K562 (cell line): Measurements from ENCODE around the gene NKAIN4. TPM values are rescaled to one million over a fixed set of nuclear protein-coding genes. Genes with fewer than 3 reads are reported as not detected.
A peak's percentile ranks its signal among the peaks of the same experiment; 100 is the strongest.

ENCODE experiments used
- BDP1 ChIP-seq: IDR thresholded peaks from 3 replicates; pipeline ENCODE4 v1.6.1; 2011; ENCODE audit not compliant: insufficient read length, insufficient read depth
- CBFA2T2 ChIP-seq: fragments of 450-650 bp; conservative IDR thresholded peaks from 2 replicates; pipeline ENCODE4 v1.6.1; 2017; ENCODE audit warnings: mild to moderate bottlenecking
- CLOCK ChIP-seq: fragments of 250-450 bp; sonication (Bioruptor Pico); IDR thresholded peaks from 2 replicates; pipeline ENCODE4 v1.4.0; 2020; ENCODE audit warnings: mild to moderate bottlenecking, moderate library complexity, borderline replicate concordance
- CXXC5 ChIP-seq: fragments of 250-450 bp; sonication (Bioruptor Pico); IDR thresholded peaks from 2 replicates; pipeline ENCODE4 v1.8.0; 2022; ENCODE audit warnings: inconsistent platforms, mild to moderate bottlenecking, moderate library complexity
- JUN ChIP-seq, 2 experiments: sonication (generic) in 1 of 2; formaldehyde crosslinking in 1 of 2; IDR thresholded peaks; 2 replicates each; pipeline versions ENCODE4 v1.6.1 to v1.8.0; 2012 to 2022; ENCODE audit warnings: borderline replicate concordance in 2 of 2, mild to moderate bottlenecking in 2 of 2, improper control_type of control experiment in 1 of 2, low read depth in 1 of 2, low read length in 1 of 2, missing genetic modification reagents in 1 of 2
- MAZ ChIP-seq, 2 experiments: fragments of 450-650 bp in 1 of 2; sonication (generic) in 1 of 2; formaldehyde crosslinking; IDR thresholded peaks in 1 of 2; conservative IDR thresholded peaks in 1 of 2; 2 replicates each; pipeline versions ENCODE4 v1.4.0 to v1.5.0; 2020; ENCODE audit warnings: mild to moderate bottlenecking in 1 of 2, missing genetic modification reagents in 1 of 2
- MEF2A ChIP-seq: IDR thresholded peaks from 2 replicates; pipeline ENCODE4 v1.6.1; 2011; ENCODE audit warnings: low read depth, mild to moderate bottlenecking, low read length, moderate library complexity; ENCODE audit not compliant: control insufficient read depth
- PHF20 ChIP-seq: fragments of 450-650 bp; IDR thresholded peaks from 2 replicates; pipeline ENCODE4 v1.6.1; 2018; ENCODE audit not compliant: partially characterized antibody
- RAD51 ChIP-seq: fragments of 450-650 bp; IDR thresholded peaks from 2 replicates; pipeline ENCODE4 v1.7.1; 2016; ENCODE audit warnings: low read depth, mild to moderate bottlenecking, borderline replicate concordance
- RBM14 ChIP-seq: fragments of 200-400 bp; formaldehyde crosslinking; IDR thresholded peaks from 2 replicates; pipeline ENCODE4 v1.6.1; 2018; ENCODE audit warnings: low read depth, mild to moderate bottlenecking, low read length, moderate library complexity, borderline replicate concordance; ENCODE audit not compliant: insufficient read depth
- SIN3A ChIP-seq, 2 experiments: fragments of 150-350 bp in 1 of 2; IDR thresholded peaks; 2 replicates each; pipeline ENCODE4 v1.6.1; 2011 to 2016; ENCODE audit warnings: borderline replicate concordance in 2 of 2, low read depth in 2 of 2, low read length in 2 of 2, mild to moderate bottlenecking in 2 of 2, moderate library complexity in 2 of 2; ENCODE audit not compliant: control insufficient read depth in 1 of 2
- SIN3B ChIP-seq: fragments of 450-650 bp; IDR thresholded peaks from 2 replicates; pipeline ENCODE4 v1.6.1; 2017; ENCODE audit warnings: low read depth, mild to moderate bottlenecking, moderate library complexity
- SMAD3 ChIP-seq: fragments of 450-650 bp; formaldehyde crosslinking; conservative IDR thresholded peaks from 2 replicates; pipeline ENCODE4 v1.4.0; 2020; ENCODE audit warnings: mild to moderate bottlenecking
- SMAD4 ChIP-seq: fragments of 250-450 bp; sonication (Bioruptor Pico); conservative IDR thresholded peaks from 2 replicates; pipeline ENCODE4 v1.8.0; 2021; ENCODE audit warnings: inconsistent platforms, mild to moderate bottlenecking, moderate library complexity
- TARDBP ChIP-seq: fragments of 450-650 bp; IDR thresholded peaks from 2 replicates; pipeline ENCODE4 v1.6.1; 2016
- TFE3 ChIP-seq: fragments of 450-650 bp; formaldehyde crosslinking; IDR thresholded peaks from 2 replicates; pipeline ENCODE4 v1.4.0; 2020; ENCODE audit warnings: mild to moderate bottlenecking, mixed read lengths
- ZNF124 ChIP-seq: sonication (generic); formaldehyde crosslinking; IDR thresholded peaks from 2 replicates; pipeline ENCODE4 v1.8.1; 2022; ENCODE audit warnings: missing genetic modification reagents
- ZNF212 ChIP-seq: fragments of 450-650 bp; formaldehyde crosslinking; IDR thresholded peaks from 2 replicates; pipeline ENCODE4 v1.4.0; 2020; ENCODE audit warnings: mild to moderate bottlenecking
- ZNF41 ChIP-seq: fragments of 250-450 bp; sonication (Bioruptor Pico); conservative IDR thresholded peaks from 2 replicates; pipeline ENCODE4 v1.4.0; 2020; ENCODE audit warnings: mild to moderate bottlenecking
- ZNF639 ChIP-seq, 2 experiments: fragments of 200-800 bp in 1 of 2; sonication (Bioruptor generic) in 1 of 2; sonication (generic) in 1 of 2; formaldehyde crosslinking in 1 of 2; IDR thresholded peaks in 1 of 2; conservative IDR thresholded peaks in 1 of 2; 2 replicates each; pipeline versions ENCODE4 v1.5.0 to v1.6.1; 2016 to 2020; ENCODE audit warnings: missing compliant biosample characterization in 1 of 2, missing genetic modification characterization in 1 of 2, missing genetic modification reagents in 1 of 2
- polyA plus RNA-seq, 8 experiments: library from polyadenylated mRNA; depleted of rRNA in 4 of 8; stranded (reverse) in 5 of 8; unstranded in 3 of 8; fragments of >200 nt; fragmentation: Nextera tagmentation in 2 of 8; fragmentation: Illumina TruSeq in 1 of 8; extraction: Ambion mirVana in 2 of 8; extraction: Trizol in 1 of 8; gene quantifications; 2 replicates each; pipeline versions ENCODE4 v1.2.1 to v1.2.3, GENCODE V29; 2011 to 2014; ENCODE audit warnings: inconsistent platforms in 1 of 8, missing spikeins in 1 of 8
- total RNA-seq, 7 experiments: library from RNA; depleted of rRNA in 6 of 7; stranded (reverse); fragments of >200 nt in 6 of 7; fragmentation: Illumina TruSeq in 2 of 7; extraction: Trizol in 2 of 7; gene quantifications; 2 replicates each; pipeline versions ENCODE4 v1.2.1 to v1.2.3, GENCODE V29; 2011 to 2021; ENCODE audit warnings: low replicate concordance in 1 of 7

The NKAIN4 gene
- total and polyA plus RNA-seq, 9 of the 15 experiments (the other 6 are each of a cell fraction or from before 2014, with no cell fraction given): not detected

GRCh38 chr20:63216041-63216848 lies 38.0 kb downstream of the NKAIN4 start, which contains the start of gene YTHDF1 (continued):
- TF ChIP-seq SIN3A (IDR thresholded peaks at IDR 0.05; ENCODE audit: borderline replicate concordance in 2 of 2, control insufficient read depth in 1 of 2, low read depth in 2 of 2, low read length in 2 of 2) (peak; percentile 31 to 74; a peak in 1 of 4 replicates), CXXC5 (CRISPR knock-in tag) (peak; percentile 89), ZNF639 (CRISPR knock-in tag; conservative IDR thresholded peaks at IDR 0.05 in 1 of 2, IDR thresholded peaks at IDR 0.05 in 1 of 2) (peak in 1 of 2 experiments; percentile 78; a peak in 2 of 4 replicates), SIN3B (no peak), SMAD3 (0 out of 2 replicates have a peak, but pooled peaks have one; percentile 51), TFE3 (CRISPR knock-in tag) (peak; percentile 98), MAZ (CRISPR knock-in tag; conservative IDR thresholded peaks at IDR 0.05 in 1 of 2, IDR thresholded peaks at IDR 0.05 in 1 of 2) (peak; percentile 51 to 76; a peak in 3 of 4 replicates), CBFA2T2 (peak; percentile 74), ZNF41 (CRISPR knock-in tag) (no peak), ZNF124 (CRISPR knock-in tag) (no peak), RBM14 (no peak), MEF2A (no peak), CLOCK (0 out of 2 replicates have a peak, but pooled peaks have one; percentile 48), ZNF212 (CRISPR knock-in tag) (peak; percentile 64; the same call in 1 of the 2 replicates), PHF20 (peak; percentile 68), JUN (IDR thresholded peaks at IDR 0.05; ENCODE audit: borderline replicate concordance, low read depth, low read length) (no peak), JUN (CRISPR knock-in tag; IDR thresholded peaks at IDR 0.05; ENCODE audit: borderline replicate concordance) (no peak), RAD51 (peak; percentile 95), TARDBP (peak; percentile 20; the same call in 1 of the 2 replicates), BDP1 (no peak), SMAD4 (CRISPR knock-in tag) (peak; percentile 83; the same call in 1 of the 2 replicates)
